ENCODE measurements around the gene STMN3.

DNA sequence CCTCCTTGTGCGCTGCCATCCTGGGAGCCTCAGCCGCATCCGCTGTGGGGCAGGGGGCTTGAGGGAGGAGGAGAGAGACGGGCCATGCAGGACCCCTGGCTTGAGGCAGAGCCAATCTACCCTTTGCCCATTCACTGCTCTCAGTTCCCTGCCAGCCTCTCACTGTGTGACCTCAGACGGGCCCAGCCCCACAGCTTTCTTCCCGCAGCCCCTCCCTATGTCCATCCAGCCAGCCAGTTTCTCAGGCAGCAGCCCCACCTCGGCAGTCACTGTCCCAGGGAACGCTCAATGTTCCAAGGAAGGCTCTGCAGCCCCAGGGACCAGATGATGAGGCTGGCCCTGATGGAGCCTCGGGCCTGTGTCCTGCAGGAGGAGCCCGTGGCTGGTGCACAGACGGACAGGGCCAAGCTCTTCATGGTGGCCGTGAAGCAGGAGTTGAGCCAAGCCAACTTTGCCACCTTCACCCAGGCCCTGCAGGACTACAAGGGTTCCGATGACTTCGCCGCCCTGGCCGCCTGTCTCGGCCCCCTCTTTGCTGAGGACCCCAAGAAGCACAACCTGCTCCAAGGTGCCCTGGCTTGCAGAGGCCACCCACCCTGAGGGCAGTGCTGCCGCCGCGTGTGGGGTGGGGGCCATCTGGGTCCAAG, 39.3 kb upstream of the STMN3 start:
- TF ChIP-seq, protein P1, sequence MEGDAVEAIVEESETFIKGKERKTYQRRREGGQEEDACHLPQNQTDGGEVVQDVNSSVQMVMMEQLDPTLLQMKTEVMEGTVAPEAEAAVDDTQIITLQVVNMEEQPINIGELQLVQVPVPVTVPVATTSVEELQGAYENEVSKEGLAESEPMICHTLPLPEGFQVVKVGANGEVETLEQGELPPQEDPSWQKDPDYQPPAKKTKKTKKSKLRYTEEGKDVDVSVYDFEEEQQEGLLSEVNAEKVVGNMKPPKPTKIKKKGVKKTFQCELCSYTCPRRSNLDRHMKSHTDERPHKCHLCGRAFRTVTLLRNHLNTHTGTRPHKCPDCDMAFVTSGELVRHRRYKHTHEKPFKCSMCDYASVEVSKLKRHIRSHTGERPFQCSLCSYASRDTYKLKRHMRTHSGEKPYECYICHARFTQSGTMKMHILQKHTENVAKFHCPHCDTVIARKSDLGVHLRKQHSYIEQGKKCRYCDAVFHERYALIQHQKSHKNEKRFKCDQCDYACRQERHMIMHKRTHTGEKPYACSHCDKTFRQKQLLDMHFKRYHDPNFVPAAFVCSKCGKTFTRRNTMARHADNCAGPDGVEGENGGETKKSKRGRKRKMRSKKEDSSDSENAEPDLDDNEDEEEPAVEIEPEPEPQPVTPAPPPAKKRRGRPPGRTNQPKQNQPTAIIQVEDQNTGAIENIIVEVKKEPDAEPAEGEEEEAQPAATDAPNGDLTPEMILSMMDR (IDR thresholded peaks at IDR 0.05) = no peak
- no peak for TF ChIP-seq GABPA (IDR thresholded peaks at IDR 0.05; ENCODE audit: low read depth)
- no peak for TF ChIP-seq POLR2AphosphoS5 (IDR thresholded peaks at IDR 0.05; ENCODE audit: low read depth, low read length)
- no peak for TF ChIP-seq TCF12 (IDR thresholded peaks at IDR 0.05)
- no peak for TF ChIP-seq EP300 (IDR thresholded peaks at IDR 0.05; ENCODE audit: borderline replicate concordance in 1 of 2, low read depth in 1 of 2, low read length in 1 of 2)
- no peak for TF ChIP-seq JUND (IDR thresholded peaks at IDR 0.05)
- no peak for TF ChIP-seq NFIC (IDR thresholded peaks at IDR 0.05; ENCODE audit: borderline replicate concordance)
- TF ChIP-seq YY1 (IDR thresholded peaks at IDR 0.05; ENCODE audit: low read depth) = no peak
- no peak for TF ChIP-seq TAF1 (IDR thresholded peaks at IDR 0.05; ENCODE audit: borderline replicate concordance, low read depth, low read length)
- no peak for TF ChIP-seq RAD21 (IDR thresholded peaks at IDR 0.05; ENCODE audit: low read length)
- TF ChIP-seq SMC3 (IDR thresholded peaks at IDR 0.05; ENCODE audit: low read depth, low read length) = no peak
- TF ChIP-seq, protein P2, sequence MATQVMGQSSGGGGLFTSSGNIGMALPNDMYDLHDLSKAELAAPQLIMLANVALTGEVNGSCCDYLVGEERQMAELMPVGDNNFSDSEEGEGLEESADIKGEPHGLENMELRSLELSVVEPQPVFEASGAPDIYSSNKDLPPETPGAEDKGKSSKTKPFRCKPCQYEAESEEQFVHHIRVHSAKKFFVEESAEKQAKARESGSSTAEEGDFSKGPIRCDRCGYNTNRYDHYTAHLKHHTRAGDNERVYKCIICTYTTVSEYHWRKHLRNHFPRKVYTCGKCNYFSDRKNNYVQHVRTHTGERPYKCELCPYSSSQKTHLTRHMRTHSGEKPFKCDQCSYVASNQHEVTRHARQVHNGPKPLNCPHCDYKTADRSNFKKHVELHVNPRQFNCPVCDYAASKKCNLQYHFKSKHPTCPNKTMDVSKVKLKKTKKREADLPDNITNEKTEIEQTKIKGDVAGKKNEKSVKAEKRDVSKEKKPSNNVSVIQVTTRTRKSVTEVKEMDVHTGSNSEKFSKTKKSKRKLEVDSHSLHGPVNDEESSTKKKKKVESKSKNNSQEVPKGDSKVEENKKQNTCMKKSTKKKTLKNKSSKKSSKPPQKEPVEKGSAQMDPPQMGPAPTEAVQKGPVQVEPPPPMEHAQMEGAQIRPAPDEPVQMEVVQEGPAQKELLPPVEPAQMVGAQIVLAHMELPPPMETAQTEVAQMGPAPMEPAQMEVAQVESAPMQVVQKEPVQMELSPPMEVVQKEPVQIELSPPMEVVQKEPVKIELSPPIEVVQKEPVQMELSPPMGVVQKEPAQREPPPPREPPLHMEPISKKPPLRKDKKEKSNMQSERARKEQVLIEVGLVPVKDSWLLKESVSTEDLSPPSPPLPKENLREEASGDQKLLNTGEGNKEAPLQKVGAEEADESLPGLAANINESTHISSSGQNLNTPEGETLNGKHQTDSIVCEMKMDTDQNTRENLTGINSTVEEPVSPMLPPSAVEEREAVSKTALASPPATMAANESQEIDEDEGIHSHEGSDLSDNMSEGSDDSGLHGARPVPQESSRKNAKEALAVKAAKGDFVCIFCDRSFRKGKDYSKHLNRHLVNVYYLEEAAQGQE (IDR thresholded peaks at IDR 0.05; ENCODE audit: low read depth, low read length) = no peak
- TF ChIP-seq CHD2 (IDR thresholded peaks at IDR 0.05; ENCODE audit: low read length, partially characterized antibody) = no peak
